OCI-LY3 (cell line): ENCODE data around the gene SERPINA1.

Experiments
- H2AFZ ChIP-seq: fragments of 200-600, 300-600 bp; shearing (Covaris generic); 2 replicates; pipeline ENCODE4 v1.6.0; 2014; ENCODE audit warnings: antibody characterized with exemption, low read depth, low read length
- H3K27ac ChIP-seq: fragments of 200-600, 300-600 bp; sonication (generic); 2 replicates; pipeline ENCODE4 v1.5.1; 2014; ENCODE audit warnings: mild to moderate bottlenecking, low read length, moderate library complexity, mixed read lengths
- H3K27me3 ChIP-seq: fragments of 200-600, 300-600 bp; sonication (generic); 2 replicates; pipeline ENCODE4 v1.6.1; 2014; ENCODE audit warnings: low read depth, low read length, mixed read lengths
- H3K36me3 ChIP-seq: fragments of 200-600, 300-600 bp; sonication (generic); replicated peaks from 2 replicates; pipeline ENCODE3; 2014; ENCODE audit warnings: low read depth, low read length, mixed read lengths
- H3K4me1 ChIP-seq: fragments of 300-600, 200-600 bp; sonication (generic); 2 replicates; pipeline ENCODE4 v1.6.1; 2014; ENCODE audit warnings: low read length, mixed read lengths
- H3K4me2 ChIP-seq: fragments of 200-600, 300-600 bp; sonication (generic); 2 replicates; pipeline ENCODE4 v1.6.1; 2014; ENCODE audit warnings: low read length, mixed read lengths
- H3K4me3 ChIP-seq: fragments of 300-600, 200-600 bp; sonication (generic); 2 replicates; pipeline ENCODE4 v1.5.1; 2014; ENCODE audit warnings: antibody characterized with exemption, mild to moderate bottlenecking, low read length, moderate library complexity
- H3K79me2 ChIP-seq: fragments of 300-600, 200-600 bp; shearing (Covaris generic); 2 replicates; pipeline ENCODE4 v1.6.1; 2014; ENCODE audit warnings: mild to moderate bottlenecking, low read length, mixed read lengths
- H3K9ac ChIP-seq: fragments of 300-600, 200-600 bp; shearing (Covaris generic); 2 replicates; pipeline ENCODE4 v1.6.0; 2014; ENCODE audit warnings: mild to moderate bottlenecking, low read length, moderate library complexity
- H3K9me3 ChIP-seq: fragments of 200-600, 300-600 bp; shearing (Covaris generic); 2 replicates; pipeline ENCODE4 v1.6.1; 2014; ENCODE audit warnings: low read length, mixed read lengths; ENCODE audit not compliant: insufficient read depth
- H4K20me1 ChIP-seq: fragments of 200-600, 300-600 bp; sonication (generic); 2 replicates; pipeline ENCODE4 v1.6.1; 2016; ENCODE audit warnings: low read length, mixed read lengths; ENCODE audit not compliant: insufficient read depth
- CTCF ChIP-seq: fragments of 200-600, 300-600 bp; sonication (generic); IDR thresholded peaks from 2 replicates; pipeline ENCODE4 v1.5.1; 2014; ENCODE audit warnings: antibody characterized with exemption, low read length, low read depth
- EZH2phosphoT487 ChIP-seq: fragments of 200-600 bp; shearing (Covaris generic); IDR thresholded peaks from 2 replicates; pipeline ENCODE4 v1.6.1; 2018; ENCODE audit warnings: antibody characterized with exemption, mixed run types, low read depth

SERPINA1 gene

GRCh38 chr14:94364037-94364436, 24.4 kb downstream of the SERPINA1 start:
- H3K9ac ChIP-seq, result no peak overlapping the region
- H3K27ac ChIP-seq, result no peak overlapping the region
- H3K4me2 ChIP-seq, result no peak overlapping the region
- H3K79me2 ChIP-seq, result no peaks in the 10 kb centered on the region
- no peak overlapping the region for H2AFZ ChIP-seq
- no peaks in the 10 kb centered on the region for H3K9me3 ChIP-seq
- TF ChIP-seq CTCF, result no peak
- TF ChIP-seq EZH2phosphoT487, result no peak
- H4K20me1 ChIP-seq, result no peaks in the 10 kb centered on the region
- peaks cover 18% of the 10 kb centered on the region for H3K4me1 ChIP-seq
- no peaks in the 10 kb centered on the region for H3K36me3 ChIP-seq
- no peak overlapping the region for H3K4me3 ChIP-seq
- no peaks in the 10 kb centered on the region for H3K27me3 ChIP-seq

GRCh38 chr14:94363151-94363624, 25.2 kb downstream of the SERPINA1 start:
- Histone ChIP-seq H3K9me3 (no peaks in the 10 kb centered on the region), H2AFZ (no peak overlapping the region), H3K36me3 (no peaks in the 10 kb centered on the region), H3K4me2 (no peak overlapping the region), H3K27ac (no peak overlapping the region), H3K9ac (no peak overlapping the region), H3K27me3 (no peaks in the 10 kb centered on the region), H4K20me1 (no peaks in the 10 kb centered on the region), H3K4me1 (peaks cover 18% of the 10 kb centered on the region), H3K79me2 (no peaks in the 10 kb centered on the region), H3K4me3 (no peak overlapping the region)
- TF ChIP-seq EZH2phosphoT487, result no peak
- TF ChIP-seq CTCF, result no peak

- TF ChIP-seq CTCF (no peak), EZH2phosphoT487 (no peak)
- Histone ChIP-seq H4K20me1 (no peaks in the 10 kb centered on the region), H3K9me3 (no peaks in the 10 kb centered on the region), H3K4me1 (peaks cover 18% of the 10 kb centered on the region), H3K27ac (no peak overlapping the region), H3K79me2 (no peaks in the 10 kb centered on the region), H3K9ac (no peak overlapping the region), H3K4me3 (no peak overlapping the region), H3K4me2 (no peak overlapping the region), H2AFZ (no peak overlapping the region), H3K36me3 (no peaks in the 10 kb centered on the region), H3K27me3 (no peaks in the 10 kb centered on the region)
Measured at GRCh38 chr14:94362614-94363133, 25.7 kb downstream of the SERPINA1 start.

- Histone ChIP-seq H2AFZ (no peak overlapping the region), H3K79me2 (no peaks in the 10 kb centered on the region), H3K4me3 (no peak overlapping the region), H3K27ac (no peak overlapping the region), H3K4me2 (no peak overlapping the region), H3K4me1 (peaks cover 14% of the 10 kb centered on the region), H3K36me3 (no peaks in the 10 kb centered on the region), H4K20me1 (no peaks in the 10 kb centered on the region), H3K9me3 (no peaks in the 10 kb centered on the region), H3K9ac (no peak overlapping the region), H3K27me3 (no peaks in the 10 kb centered on the region)
- TF ChIP-seq EZH2phosphoT487, result no peak
- TF ChIP-seq CTCF, result no peak
Measured at GRCh38 chr14:94361682-94362081, 26.7 kb downstream of the SERPINA1 start.
